Parathyroid adenoma (tissue), 2 donors: ENCODE data around the gene TMEM184B.

ENCODE experiments used
- H2AFZ ChIP-seq: fragments of 300-600 bp; sonication (generic); one replicate; pipeline ENCODE4 v1.7.0; 2017; ENCODE audit warnings: antibody characterized with exemption, mild to moderate bottlenecking
- H3K27ac ChIP-seq: fragments of 300-600 bp; sonication (generic); one replicate; pipeline ENCODE4 v1.7.0; 2017
- H3K27me3 ChIP-seq: fragments of 300-600 bp; sonication (generic); one replicate; pipeline ENCODE4 v1.7.0; 2017; ENCODE audit warnings: low read length; ENCODE audit not compliant: control insufficient read depth, insufficient read depth
- H3K36me3 ChIP-seq: fragments of 300-600 bp; sonication (generic); one replicate; pipeline ENCODE4 v1.7.0; 2017; ENCODE audit warnings: low read length; ENCODE audit not compliant: control insufficient read depth, insufficient read depth
- H3K4me1 ChIP-seq: fragments of 300-600 bp; sonication (generic); one replicate; pipeline ENCODE4 v1.7.0; 2017; ENCODE audit warnings: control low read depth
- H3K4me2 ChIP-seq: fragments of 300-600 bp; sonication (generic); one replicate; pipeline ENCODE4 v1.7.0; 2017; ENCODE audit warnings: low read length
- H3K4me3 ChIP-seq: fragments of 300-600 bp; sonication (generic); one replicate; pipeline ENCODE4 v1.7.0; 2017; ENCODE audit warnings: low read depth, low read length
- H3K79me2 ChIP-seq: fragments of 300-600 bp; sonication (generic); one replicate; pipeline ENCODE4 v1.7.0; 2017; ENCODE audit warnings: control low read depth
- H3K9ac ChIP-seq: fragments of 300-600 bp; sonication (generic); one replicate; pipeline ENCODE4 v1.7.0; 2017; ENCODE audit warnings: mild to moderate bottlenecking
- H3K9me3 ChIP-seq: fragments of 300-600 bp; sonication (generic); one replicate; pipeline ENCODE4 v1.7.0; 2017; ENCODE audit warnings: low read length; ENCODE audit not compliant: control insufficient read depth
- CTCF ChIP-seq: fragments of 300-600 bp; sonication (generic); IDR thresholded peaks from one replicate; pipeline ENCODE4 v1.7.0; 2017; ENCODE audit warnings: antibody characterized with exemption, mild to moderate bottlenecking
- donor health status: primary hyperparathyroidism.

TMEM184B gene

GRCh38 chr22:38204784-38205183, 68.0 kb downstream of the TMEM184B start:
- H3K4me1 ChIP-seq: no peaks in the 10 kb centered on the region
- H3K36me3 ChIP-seq: no peaks in the 10 kb centered on the region
- no peak overlapping the region for H3K9ac ChIP-seq
- H3K27me3 ChIP-seq: no peaks in the 10 kb centered on the region
- TF ChIP-seq CTCF: no peak
- H3K9me3 ChIP-seq: no peaks in the 10 kb centered on the region
- peaks cover 3% of the 10 kb centered on the region for H3K79me2 ChIP-seq
- H2AFZ ChIP-seq: no peak overlapping the region
- no peak overlapping the region for H3K4me3 ChIP-seq
- H3K4me2 ChIP-seq: no peak overlapping the region
- H3K27ac ChIP-seq: no peak overlapping the region

- Histone ChIP-seq H3K4me1 (no peaks in the 10 kb centered on the region), H3K79me2 (peaks cover 3% of the 10 kb centered on the region), H3K9me3 (no peaks in the 10 kb centered on the region), H3K36me3 (no peaks in the 10 kb centered on the region), H3K9ac (no peak overlapping the region), H3K4me2 (no peak overlapping the region), H3K27ac (no peak overlapping the region), H3K4me3 (no peak overlapping the region), H3K27me3 (no peaks in the 10 kb centered on the region), H2AFZ (no peak overlapping the region)
- TF ChIP-seq CTCF: no peak
Measured at GRCh38 chr22:38203855-38204514, 68.8 kb downstream of the TMEM184B start.

GRCh38 chr22:38203090-38203810, 69.6 kb downstream of the TMEM184B start:
- no peak for TF ChIP-seq CTCF
- Histone ChIP-seq H3K4me3 (peak overlapping the region; percentile 64), H3K79me2 (no peaks in the 10 kb centered on the region), H2AFZ (peak overlapping the region; percentile 76), H3K27ac (peak overlapping the region; percentile 88), H3K9ac (no peak overlapping the region), H3K36me3 (no peaks in the 10 kb centered on the region), H3K9me3 (no peaks in the 10 kb centered on the region), H3K27me3 (no peaks in the 10 kb centered on the region), H3K4me2 (peak overlapping the region; percentile 99), H3K4me1 (no peaks in the 10 kb centered on the region)

- no peak for TF ChIP-seq CTCF
- no peaks in the 10 kb centered on the region for H3K79me2 ChIP-seq
- peak overlapping the region; percentile 99 for H3K4me2 ChIP-seq
- H2AFZ ChIP-seq: peak overlapping the region; percentile 76
- no peaks in the 10 kb centered on the region for H3K27me3 ChIP-seq
- H3K4me1 ChIP-seq: no peaks in the 10 kb centered on the region
- H3K9ac ChIP-seq: no peak overlapping the region
- H3K27ac ChIP-seq: peak overlapping the region; percentile 88
- H3K36me3 ChIP-seq: no peaks in the 10 kb centered on the region
- peak overlapping the region; percentile 64 for H3K4me3 ChIP-seq
- no peaks in the 10 kb centered on the region for H3K9me3 ChIP-seq
Measured at GRCh38 chr22:38202437-38203089, 70.2 kb downstream of the TMEM184B start.
